Activated T-helper 1 cell treated with anti-CD3 and anti-CD28 coated beads, Interleukin-12 subunit alpha, Interleukin-12 subunit beta, Interleukin-2, Interleukin-4 antibody, amounts not matched to agents 30 ng/mL and 10 ng/mL and 1 ng/mL, durations not matched to agents 14 hours and 24 hours and 36 hours (primary cell): ENCODE measurements around the gene KRTAP12-3. TPM values are rescaled to one million over a fixed set of nuclear protein-coding genes. Genes with fewer than 3 reads are reported as not detected.

Experiments used
- total RNA-seq: library from RNA; stranded (reverse); gene quantifications from 2 replicates; pipeline ENCODE4 v1.2.3, GENCODE V29; 2022

The KRTAP12-3 gene
- total RNA-seq, 1 donor from 2014 or later: not detected

Other genes starting within 250 kb of the KRTAP12-3 start
- gene LRRC3, start 202.4 kb upstream of the KRTAP12-3 start, total RNA-seq: 1.8 and 1.9 TPM in 2 replicates
- not detected in 2 replicates for gene KRTAP10-1, start 117.7 kb upstream of the KRTAP12-3 start, total RNA-seq
- not detected in 2 replicates for gene KRTAP10-2, start 106.4 kb upstream of the KRTAP12-3 start, total RNA-seq
- not detected in 2 replicates for gene KRTAP10-3, start 99.1 kb upstream of the KRTAP12-3 start, total RNA-seq
- gene KRTAP10-4, start 84.2 kb upstream of the KRTAP12-3 start, total RNA-seq: not detected in 2 replicates
- not detected in 2 replicates for gene KRTAP10-5, start 77.3 kb upstream of the KRTAP12-3 start, total RNA-seq
- not detected in 2 replicates for gene KRTAP10-6, start 65.4 kb upstream of the KRTAP12-3 start, total RNA-seq
- gene KRTAP10-7, start 57.3 kb upstream of the KRTAP12-3 start, total RNA-seq: not detected in 2 replicates
- gene KRTAP10-8, start 45.9 kb upstream of the KRTAP12-3 start, total RNA-seq: not detected in 2 replicates
- not detected in 2 replicates for gene KRTAP10-9, start 30.8 kb upstream of the KRTAP12-3 start, total RNA-seq
- not detected in 2 replicates for gene KRTAP10-10, start 20.6 kb upstream of the KRTAP12-3 start, total RNA-seq
- gene KRTAP10-11, start 11.5 kb upstream of the KRTAP12-3 start, total RNA-seq: not detected in 2 replicates
- gene KRTAP12-4, start 3.3 kb upstream of the KRTAP12-3 start, total RNA-seq: not detected in 2 replicates
- not detected in 2 replicates for gene KRTAP12-2, start 9.0 kb downstream of the KRTAP12-3 start, total RNA-seq
- gene KRTAP12-1, start 24.2 kb downstream of the KRTAP12-3 start, total RNA-seq: not detected in 2 replicates
- gene KRTAP10-12, start 39.2 kb downstream of the KRTAP12-3 start, total RNA-seq: not detected in 2 replicates
- not detected in 2 replicates for gene TSPEAR, start 53.6 kb downstream of the KRTAP12-3 start, total RNA-seq
- 137 and 151 TPM in 2 replicates for gene UBE2G2, start 143.9 kb downstream of the KRTAP12-3 start, total RNA-seq
- 86.9 and 88.6 TPM in 2 replicates for gene SUMO3, start 160.1 kb downstream of the KRTAP12-3 start, total RNA-seq
- gene PTTG1IP, start 215.8 kb downstream of the KRTAP12-3 start, total RNA-seq: 46.7 and 48.7 TPM in 2 replicates